ENCODE data around the gene MRPS2. TPM values are rescaled to one million over a fixed set of nuclear protein-coding genes. Genes with fewer than 3 reads are reported as not detected.
A peak's percentile ranks its signal among the peaks of the same experiment; 100 is the strongest.
"Not testable (repeated sequence)": the region's sequence is repeated elsewhere in the genome, so short reads cannot be mapped to it uniquely, and the experiment has no call there.

The MRPS2 gene
- total RNA-seq, 1 experiment from 2014 or later = 84.4 TPM

- H2AFZ ChIP-seq = no peak overlapping the region
- H3K4me1 ChIP-seq (replicated peaks; ENCODE audit: insufficient read depth) = no peaks in the 10 kb centered on the region
- H3K9me3 ChIP-seq (ENCODE audit: insufficient read depth, low read depth) = no peaks in the 10 kb centered on the region
- ChIA-PET CTCF (interaction anchor here (0.7 kb wide), 1 partner anchor 271 kb away, joined by 12 read pairs; no protein-coding TSS in a partner anchor), POLR2A (ENCODE audit: unreplicated experiment) (interaction anchor here (0.7 kb wide), 1 partner anchor 15 kb away, joined by 3 read pairs; no protein-coding TSS in a partner anchor)
- H4K20me1 ChIP-seq (ENCODE audit: insufficient read depth) = no peaks in the 10 kb centered on the region
- H3K4me3 ChIP-seq = no peak overlapping the region
- H3F3A ChIP-seq (ENCODE audit: insufficient read depth, low read depth) = no peaks in the 10 kb centered on the region
- DNase-seq = peak in 1 of 2 experiments; percentile 10
- no peaks in the 10 kb centered on the region for H3K9me2 ChIP-seq (ENCODE audit: insufficient read depth)
- peaks cover 55% of the 10 kb centered on the region for H3K27me3 ChIP-seq (ENCODE audit: insufficient read depth, low read depth)
- intact Hi-C loops (cut with micrococcal nuclease; ENCODE audit: unreplicated experiment) = no loop called here
- TF ChIP-seq CTCF (conservative IDR thresholded peaks at IDR 0.05) (no peak), EZH2 (IDR thresholded peaks at IDR 0.05; ENCODE audit: low read depth) (no peak)
- H3K4me2 ChIP-seq = no peak overlapping the region
- no TSS peak for BruUV-seq (replicated peaks)
- no peaks in the 10 kb centered on the region for H3K79me2 ChIP-seq (ENCODE audit: low read depth)
- H3K27ac ChIP-seq = no peak overlapping the region
- no peaks in the 10 kb centered on the region for H3K36me3 ChIP-seq (ENCODE audit: low read depth)
These were observed 25.7 kb downstream of the MRPS2 start for GRCh38 chr9:135526089-135526729.

DNA sequence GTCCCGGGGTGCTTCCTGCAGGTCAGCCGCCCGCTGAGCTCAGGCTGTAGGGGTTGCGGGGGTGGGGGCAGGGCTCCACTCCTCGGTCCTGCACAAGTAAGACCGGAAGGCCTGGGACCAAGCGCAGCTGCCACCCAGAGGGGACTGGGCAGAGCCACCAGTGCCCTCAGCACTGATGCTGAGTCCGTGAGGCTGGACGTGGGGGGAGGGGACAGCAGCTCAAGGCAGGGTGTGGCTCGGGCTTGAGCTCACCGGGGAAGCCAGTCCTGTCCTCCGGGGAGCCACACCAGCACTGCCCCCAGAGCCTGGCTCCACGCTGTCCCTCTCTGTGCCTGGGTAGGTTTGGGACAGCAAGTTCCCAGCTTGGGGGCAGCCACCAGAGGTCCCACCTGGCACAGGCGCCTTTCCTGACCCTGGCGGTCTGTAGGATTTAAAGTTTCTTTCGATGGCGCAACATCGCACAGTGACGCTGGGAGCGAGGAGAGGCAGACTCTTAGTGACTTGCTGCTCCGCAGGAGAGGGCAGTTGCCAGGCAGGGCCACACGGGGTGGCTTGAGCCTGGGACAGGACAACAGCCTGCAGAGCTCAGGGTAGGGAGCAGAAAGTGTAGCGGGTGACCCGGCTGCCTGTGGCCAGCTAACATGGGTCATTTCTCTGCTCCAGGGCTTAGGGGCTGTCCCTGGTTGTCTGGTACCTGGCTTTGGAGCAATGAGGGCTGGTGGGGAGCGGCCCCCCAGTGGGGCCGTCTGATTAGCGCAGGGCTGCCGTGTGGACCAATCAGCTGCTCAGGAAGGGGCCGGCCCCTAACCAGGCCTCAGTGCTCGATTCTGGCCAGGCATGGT lies 26.5 kb downstream of the MRPS2 start:
- CTCF ChIA-PET = interaction anchor here (0.7 kb wide), 1 partner anchor 270 kb away, joined by 12 read pairs; no protein-coding TSS in a partner anchor
- intact Hi-C loops (cut with micrococcal nuclease; ENCODE audit: unreplicated experiment) = no loop called here
- TF ChIP-seq EZH2 (IDR thresholded peaks at IDR 0.05; ENCODE audit: low read depth) (no peak), CTCF (conservative IDR thresholded peaks at IDR 0.05) (no peak)
- Histone ChIP-seq H3K36me3 (ENCODE audit: low read depth) (no peaks in the 10 kb centered on the region), H4K20me1 (ENCODE audit: insufficient read depth) (no peaks in the 10 kb centered on the region), H3K4me2 (no peak overlapping the region), H3K4me1 (replicated peaks; ENCODE audit: insufficient read depth) (no peaks in the 10 kb centered on the region), H3K4me3 (no peak overlapping the region), H3K9me3 (ENCODE audit: insufficient read depth, low read depth) (no peaks in the 10 kb centered on the region), H3F3A (ENCODE audit: insufficient read depth, low read depth) (no peaks in the 10 kb centered on the region), H2AFZ (no peak overlapping the region), H3K27me3 (ENCODE audit: insufficient read depth, low read depth) (peaks cover 61% of the 10 kb centered on the region), H3K9me2 (ENCODE audit: insufficient read depth) (no peaks in the 10 kb centered on the region), H3K79me2 (ENCODE audit: low read depth) (no peaks in the 10 kb centered on the region), H3K27ac (no peak overlapping the region)
- BruUV-seq (replicated peaks) = no TSS peak
- POLR2A ChIA-PET (ENCODE audit: unreplicated experiment) = interaction anchor here (0.7 kb wide), 1 partner anchor 16 kb away, joined by 3 read pairs; no protein-coding TSS in a partner anchor
- no peak for DNase-seq

- H3K27ac ChIP-seq; H4K20me1 ChIP-seq (ENCODE audit: insufficient read depth); H3K9me3 ChIP-seq (ENCODE audit: insufficient read depth, low read depth); POLR2A ChIA-PET (ENCODE audit: unreplicated experiment); H3K4me2 ChIP-seq; DNase-seq; intact Hi-C loops (cut with micrococcal nuclease; ENCODE audit: unreplicated experiment); H3F3A ChIP-seq (ENCODE audit: insufficient read depth, low read depth); H3K79me2 ChIP-seq (ENCODE audit: low read depth); H3K4me3 ChIP-seq; H3K4me1 ChIP-seq (replicated peaks; ENCODE audit: insufficient read depth); BruUV-seq (replicated peaks); H3K9me2 ChIP-seq (ENCODE audit: insufficient read depth); H2AFZ ChIP-seq; CTCF ChIA-PET; H3K36me3 ChIP-seq (ENCODE audit: low read depth): not testable (repeated sequence)
- H3K27me3 ChIP-seq (ENCODE audit: insufficient read depth, low read depth) = peaks cover 66% of the 10 kb centered on the region
These were observed 28.5 kb downstream of the MRPS2 start for GRCh38 chr9:135528842-135529435.
